ENCODE data around the gene PER1.

PER1 gene

GRCh38 chr17:8153957-8154607 lies 1.9 kb upstream of the PER1 start:
- peak; percentile 65 to 99 (median 96) for DNase-seq

- peak in 54 of 58 donors; percentile 19 to 90 (median 64) for DNase-seq
Observed at GRCh38 chr17:8153525-8153956, 1.3 kb upstream of the PER1 start.

GRCh38 chr17:8153031-8153451 lies 837 bp upstream of the PER1 start:
- DNase-seq, result no peak

- DNase-seq, result peak in 53 of 58 donors; percentile 33 to 79 (median 65)
Observed at GRCh38 chr17:8151641-8152111, 528 bp downstream of the PER1 start.

- peak; percentile 36 to 93 (median 82) for DNase-seq
Observed at GRCh38 chr17:8151120-8151640, 1.0 kb downstream of the PER1 start.

GRCh38 chr17:8150194-8151119 lies 1.7 kb downstream of the PER1 start:
- no peak for DNase-seq

- DNase-seq, result no peak
Observed at GRCh38 chr17:8149419-8150193, 2.6 kb downstream of the PER1 start.

GRCh38 chr17:8148560-8148959 lies 3.6 kb downstream of the PER1 start:
- no peak for DNase-seq

- DNase-seq, result no peak
Observed at GRCh38 chr17:8147805-8148404, 4.3 kb downstream of the PER1 start.

- no peak for DNase-seq
Observed at GRCh38 chr17:8147141-8147804, 4.9 kb downstream of the PER1 start.

GRCh38 chr17:8146381-8147140 lies 5.6 kb downstream of the PER1 start:
- DNase-seq, result no peak

- DNase-seq, result no peak
Observed at GRCh38 chr17:8145811-8146210, 6.4 kb downstream of the PER1 start.

- no peak for DNase-seq
Observed at GRCh38 chr17:8144401-8145231, 7.6 kb downstream of the PER1 start.

GRCh38 chr17:8143581-8144400 lies 8.4 kb downstream of the PER1 start:
- DNase-seq, result no peak

- DNase-seq, result no peak
Observed at GRCh38 chr17:8142887-8143580, 9.2 kb downstream of the PER1 start.

GRCh38 chr17:8142158-8142886 lies 9.9 kb downstream of the PER1 start:
- DNase-seq, result no peak
